ENCODE results near the gene RNF2. TPM values are rescaled to one million over a fixed set of nuclear protein-coding genes. Genes with fewer than 3 reads are reported as not detected.

Gene RNF2
- total RNA-seq, 1 experiment from 2014 or later, result 39.1 TPM

DNA sequence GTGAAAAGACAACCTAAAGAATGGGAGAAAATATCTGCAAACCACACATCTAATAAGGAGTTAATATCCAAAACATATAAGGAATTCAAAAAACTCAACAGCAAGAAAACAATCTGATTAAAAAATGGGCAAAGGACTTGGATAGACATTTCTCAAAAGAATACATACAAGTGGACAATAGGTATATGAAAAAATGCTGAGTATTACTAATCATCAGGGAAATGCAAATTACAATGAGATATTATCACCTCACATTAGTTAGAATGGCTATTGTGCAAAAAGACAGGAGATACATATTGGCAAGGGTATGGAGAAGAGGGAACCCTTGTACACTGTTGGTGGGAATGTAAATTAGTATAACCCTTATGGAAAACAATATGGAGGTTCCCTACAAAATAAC lies 66.5 kb downstream of the RNF2 start:
- Histone ChIP-seq H3K9ac (ENCODE audit: low read length) (no peak overlapping the region), H3K27me3 (ENCODE audit: insufficient read depth, low read length) (no peaks in the 10 kb centered on the region), H3K9me3 (ENCODE audit: control insufficient read depth in 1 of 2, insufficient read depth in 1 of 2, low read depth in 1 of 2, low read length in 2 of 2) (no peaks in the 10 kb centered on the region; a peak in 1 of 4 replicates), H3K27ac (ENCODE audit: low read depth, low read length) (no peak overlapping the region), H3K36me3 (ENCODE audit: control insufficient read depth in 1 of 2, insufficient read depth in 2 of 2, low read length in 2 of 2) (no peaks in the 10 kb centered on the region), H4K20me1 (ENCODE audit: insufficient read depth) (no peaks in the 10 kb centered on the region), H3K79me2 (ENCODE audit: insufficient read depth, low read length) (no peaks in the 10 kb centered on the region), H3K9me2 (ENCODE audit: insufficient read depth) (no peaks in the 10 kb centered on the region), H2AFZ (ENCODE audit: low read depth, low read length, poor library complexity, severe bottlenecking) (no peak overlapping the region), H3K4me1 (ENCODE audit: control insufficient read depth in 1 of 2, insufficient read depth in 2 of 2, low read length in 2 of 2) (no peaks in the 10 kb centered on the region), H3K4me2 (ENCODE audit: low read length) (no peak overlapping the region), H3K4me3 (replicated peaks in 1 of 2; ENCODE audit: low read depth in 1 of 2, low read length in 2 of 2) (no peak overlapping the region)
- no TSS peak for BruUV-seq (replicated peaks)
- no peak for ATAC-seq
- ChIA-PET RAD21 (ENCODE audit: low non-redundant PET in 1 of 2, low total read pairs in 2 of 2, uncharacterized antibody in 2 of 2, unreplicated experiment in 2 of 2) (no interaction called here), CTCF (no interaction called here), POLR2A (no interaction called here)
- intact Hi-C loops (cut with micrococcal nuclease), result no loop called here
- TF ChIP-seq RAD21 (IDR thresholded peaks at IDR 0.05; ENCODE audit: low read depth) (no peak), ELF1 (IDR thresholded peaks at IDR 0.05; ENCODE audit: borderline replicate concordance, low read depth) (no peak), SP1 (IDR thresholded peaks at IDR 0.05; ENCODE audit: low read depth) (no peak), CEBPB (IDR thresholded peaks at IDR 0.05; ENCODE audit: low read depth) (no peak), SIN3A (IDR thresholded peaks at IDR 0.05; ENCODE audit: low read depth) (no peak)
- no peak for DNase-seq (ENCODE audit: low read depth, low spot score)

DNA sequence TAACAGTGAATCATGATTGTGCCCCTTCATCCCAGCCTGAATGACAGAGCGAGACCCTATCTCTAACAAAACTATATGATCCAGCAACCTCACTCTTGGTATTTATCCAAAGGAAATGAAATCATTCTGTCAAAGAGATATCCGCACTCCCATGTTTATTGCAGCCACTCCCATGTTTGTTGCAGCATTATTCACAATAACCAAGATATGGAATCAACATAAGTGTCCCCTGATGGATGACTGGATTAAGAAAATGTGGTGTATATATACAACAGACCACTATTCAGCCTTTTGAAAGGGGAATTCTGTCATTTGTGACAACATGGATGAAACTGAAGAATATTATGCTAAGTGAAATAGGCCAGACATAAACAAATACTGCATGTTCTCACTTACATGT lies 67.0 kb downstream of the RNF2 start:
- no peak overlapping the region for H3K27ac ChIP-seq (ENCODE audit: low read depth, low read length)
- H3K36me3 ChIP-seq (ENCODE audit: control insufficient read depth in 1 of 2, insufficient read depth in 2 of 2, low read length in 2 of 2), result no peaks in the 10 kb centered on the region
- H3K4me1 ChIP-seq (ENCODE audit: control insufficient read depth in 1 of 2, insufficient read depth in 2 of 2, low read length in 2 of 2), result no peaks in the 10 kb centered on the region
- TF ChIP-seq, protein P1, sequence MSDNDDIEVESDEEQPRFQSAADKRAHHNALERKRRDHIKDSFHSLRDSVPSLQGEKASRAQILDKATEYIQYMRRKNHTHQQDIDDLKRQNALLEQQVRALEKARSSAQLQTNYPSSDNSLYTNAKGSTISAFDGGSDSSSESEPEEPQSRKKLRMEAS (IDR thresholded peaks at IDR 0.05), result no peak
- no peak for TF ChIP-seq ZFX (IDR thresholded peaks at IDR 0.05)
- no peak for TF ChIP-seq POLR2AphosphoS5 (IDR thresholded peaks at IDR 0.05; ENCODE audit: low read depth, low read length)
- no peaks in the 10 kb centered on the region for H3K79me2 ChIP-seq (ENCODE audit: insufficient read depth, low read length)
- no peak overlapping the region for H3K9ac ChIP-seq (ENCODE audit: low read length)
- DNase-seq (ENCODE audit: low read depth, low spot score), result no peak
- H4K20me1 ChIP-seq (ENCODE audit: insufficient read depth), result no peaks in the 10 kb centered on the region
- BruUV-seq (replicated peaks), result no TSS peak
- no peaks in the 10 kb centered on the region for H3K27me3 ChIP-seq (ENCODE audit: insufficient read depth, low read length)
- CTCF ChIA-PET, result no interaction called here
- H3K4me2 ChIP-seq (ENCODE audit: low read length), result no peak overlapping the region
- intact Hi-C loops (cut with micrococcal nuclease), result no loop called here
- RAD21 ChIA-PET (ENCODE audit: low non-redundant PET in 1 of 2, low total read pairs in 2 of 2, uncharacterized antibody in 2 of 2, unreplicated experiment in 2 of 2), result no interaction called here
- no peaks in the 10 kb centered on the region; a peak in 1 of 4 replicates for H3K9me3 ChIP-seq (ENCODE audit: control insufficient read depth in 1 of 2, insufficient read depth in 1 of 2, low read depth in 1 of 2, low read length in 2 of 2)
- no peak overlapping the region for H2AFZ ChIP-seq (ENCODE audit: low read depth, low read length, poor library complexity, severe bottlenecking)
- H3K9me2 ChIP-seq (ENCODE audit: insufficient read depth), result no peaks in the 10 kb centered on the region
- POLR2A ChIA-PET, result no interaction called here
- ATAC-seq, result no peak
- H3K4me3 ChIP-seq (replicated peaks in 1 of 2; ENCODE audit: low read depth in 1 of 2, low read length in 2 of 2), result no peak overlapping the region

All from HCT116 (cell line).